H9 (cell line): Measurements from ENCODE around the gene EPO. TPM values are rescaled to one million over a fixed set of nuclear protein-coding genes. Genes with fewer than 3 reads are reported as not detected.

Experiments used
- DNase-seq: peaks from one replicate; pipeline ENCODE4 v3.0.0-alpha.2; 2017
- H2AFZ ChIP-seq: one replicate; pipeline ENCODE4 v1.6.1; 2013; ENCODE audit warnings: mild to moderate bottlenecking, low read length, control low read depth, moderate library complexity
- H2AK5ac ChIP-seq: 2 replicates; pipeline ENCODE4 v1.6.1; 2013; ENCODE audit warnings: low read length, control low read depth, mixed read lengths; ENCODE audit not compliant: insufficient read length
- H2BK120ac ChIP-seq: one replicate; pipeline ENCODE4 v1.6.1; 2013; ENCODE audit warnings: low read depth, mild to moderate bottlenecking, low read length, control low read depth, inconsistent platforms; ENCODE audit not compliant: poor library complexity, severe bottlenecking
- H2BK12ac ChIP-seq: 2 replicates; pipeline ENCODE4 v1.6.1; 2013; ENCODE audit warnings: low read length, control low read depth, mixed read lengths, low read depth; ENCODE audit not compliant: insufficient read length
- H2BK15ac ChIP-seq: 2 replicates; pipeline ENCODE4 v1.6.1; 2013; ENCODE audit warnings: low read depth, low read length, control low read depth
- H2BK20ac ChIP-seq: one replicate; pipeline ENCODE4 v1.6.1; 2013; ENCODE audit warnings: low read depth, mild to moderate bottlenecking, low read length, control low read depth, inconsistent platforms; ENCODE audit not compliant: poor library complexity, severe bottlenecking
- H2BK5ac ChIP-seq: 2 replicates; pipeline ENCODE4 v1.6.1; 2013; ENCODE audit warnings: low read length, control low read depth, mixed read lengths; ENCODE audit not compliant: insufficient read length
- H3K14ac ChIP-seq: 2 replicates; pipeline ENCODE4 v1.6.1; 2013; ENCODE audit warnings: low read length, control low read depth; ENCODE audit not compliant: insufficient read depth
- H3K18ac ChIP-seq: 2 replicates; pipeline ENCODE4 v1.6.1; 2013; ENCODE audit warnings: low read depth, mild to moderate bottlenecking, mixed read lengths, low read length, control low read depth; ENCODE audit not compliant: insufficient read length
- H3K23ac ChIP-seq: 2 replicates; pipeline ENCODE4 v1.6.1; 2013; ENCODE audit warnings: low read length, control low read depth, mixed read lengths, low read depth; ENCODE audit not compliant: insufficient read length
- H3K23me2 ChIP-seq: 2 replicates; pipeline ENCODE4 v1.6.1; 2013; ENCODE audit warnings: low read depth, mild to moderate bottlenecking, mixed read lengths, low read length, control low read depth; ENCODE audit not compliant: insufficient read length, poor library complexity, severe bottlenecking
- H3K27ac ChIP-seq: 2 replicates; pipeline ENCODE4 v1.5.1; 2013; ENCODE audit warnings: low read length, control low read depth, mixed read lengths, low read depth; ENCODE audit not compliant: insufficient read length
- H3K27me3 ChIP-seq: 2 replicates; pipeline ENCODE4 v1.6.1; 2013; ENCODE audit warnings: low read length, control low read depth, inconsistent platforms; ENCODE audit not compliant: insufficient read depth
- H3K4ac ChIP-seq: 2 replicates; pipeline ENCODE4 v1.6.1; 2013; ENCODE audit warnings: low read depth, mild to moderate bottlenecking, control low read depth, inconsistent platforms, low read length, moderate library complexity
- H3K4me1 ChIP-seq: 2 replicates; pipeline ENCODE4 v1.6.1; 2013; ENCODE audit warnings: low read length, control low read depth, inconsistent platforms; ENCODE audit not compliant: insufficient read depth
- H3K4me2 ChIP-seq: 2 replicates; pipeline ENCODE4 v1.6.1; 2013; ENCODE audit warnings: low read length, control low read depth, mixed read lengths; ENCODE audit not compliant: insufficient read length, insufficient read depth
- H3K56ac ChIP-seq: 2 replicates; pipeline ENCODE4 v1.6.1; 2013; ENCODE audit warnings: low read depth, mild to moderate bottlenecking, mixed read lengths, low read length, control low read depth; ENCODE audit not compliant: insufficient read length
- H3K79me1 ChIP-seq: 2 replicates; pipeline ENCODE4 v1.6.1; 2013; ENCODE audit warnings: low read depth, mild to moderate bottlenecking, moderate library complexity, low read length, control low read depth, inconsistent platforms; ENCODE audit not compliant: insufficient read depth, poor library complexity, severe bottlenecking
- H3K79me2 ChIP-seq: 2 replicates; pipeline ENCODE4 v1.6.1; 2013; ENCODE audit warnings: low read length, control low read depth, inconsistent platforms; ENCODE audit not compliant: insufficient read depth
- H3K9ac ChIP-seq: 2 replicates; pipeline ENCODE4 v1.6.1; 2013; ENCODE audit warnings: low read length, control low read depth, mixed read lengths; ENCODE audit not compliant: insufficient read length; ENCODE audit errors: extremely low read depth
- H3K9me3 ChIP-seq: one replicate; pipeline ENCODE4 v1.6.1; 2013; ENCODE audit warnings: low read depth, low read length, inconsistent platforms; ENCODE audit not compliant: control insufficient read depth
- H3T11ph ChIP-seq: one replicate; pipeline ENCODE4 v1.6.1; 2013; ENCODE audit warnings: mild to moderate bottlenecking, low read length, control low read depth, inconsistent platforms
- H4K20me1 ChIP-seq: one replicate; pipeline ENCODE4 v1.6.1; 2013; ENCODE audit not compliant: control insufficient read depth, insufficient read length, insufficient read depth
- H4K5ac ChIP-seq: 2 replicates; pipeline ENCODE4 v1.6.1; 2013; ENCODE audit warnings: low read depth, mild to moderate bottlenecking, mixed read lengths, low read length, control low read depth; ENCODE audit not compliant: insufficient read length
- H4K8ac ChIP-seq: replicated peaks from 2 replicates; pipeline ENCODE4 v1.6.1; 2013; ENCODE audit warnings: low read length, control low read depth, mixed read lengths, low read depth; ENCODE audit not compliant: insufficient read length
- H4K91ac ChIP-seq: 2 replicates; pipeline ENCODE4 v1.6.1; 2013; ENCODE audit warnings: low read depth, mild to moderate bottlenecking, moderate library complexity, mixed read lengths, low read length, control low read depth; ENCODE audit not compliant: insufficient read length
- H3K27ac Mint-ChIP-seq, 3 experiments: 2 replicates in 2 of 3; 3 replicates in 1 of 3; pipeline ENCODE4 v1.8.0; 2020 to 2021; ENCODE audit warnings: mixed read lengths in 3 of 3, mild to moderate bottlenecking in 1 of 3, moderate library complexity in 1 of 3
- H3K27me3 Mint-ChIP-seq: 2 replicates; pipeline ENCODE4 v1.8.0; 2021; ENCODE audit warnings: low read depth, mild to moderate bottlenecking, moderate library complexity, mixed read lengths
- H3K36me3 Mint-ChIP-seq, 3 experiments: 2 replicates in 2 of 3; 3 replicates in 1 of 3; pipeline ENCODE4 v1.8.0; 2020 to 2021; ENCODE audit warnings: low read depth in 3 of 3, mixed read lengths in 3 of 3; ENCODE audit not compliant: insufficient read depth in 1 of 3
- H3K4me1 Mint-ChIP-seq, 2 experiments: 2 replicates each; pipeline ENCODE4 v1.8.0; 2020; ENCODE audit warnings: mixed read lengths in 2 of 2
- H3K4me3 Mint-ChIP-seq, 2 experiments: 2 replicates in 1 of 2; 3 replicates in 1 of 2; pipeline ENCODE4 v1.8.0; 2020 to 2021; ENCODE audit warnings: mild to moderate bottlenecking in 2 of 2, mixed read lengths in 2 of 2, moderate library complexity in 1 of 2
- H3K9me3 Mint-ChIP-seq, 2 experiments: 2 replicates in 1 of 2; 3 replicates in 1 of 2; pipeline ENCODE4 v1.8.0; 2020; ENCODE audit warnings: mild to moderate bottlenecking in 2 of 2, mixed read lengths in 2 of 2, moderate library complexity in 1 of 2
- CTCF ChIP-seq: fragments of 200-600 bp; sonication (generic); conservative IDR thresholded peaks from 3 replicates; pipeline ENCODE4 v1.8.0; 2021; ENCODE audit warnings: antibody characterized with exemption, mild to moderate bottlenecking
- WGBS: extraction: QIAGEN DNeasy Blood & Tissue Kit; methylation state at CpG from one replicate; pipeline ENCODE4 v1.1.7; 2013; ENCODE audit warnings: missing lambda C conversion rate, low lambda C conversion rate, mixed read lengths; ENCODE audit not compliant: insufficient read length; ENCODE audit errors: extremely low coverage; 5-methylcytosine and 5-hydroxymethylcytosine counted together
- total RNA-seq: library from RNA; stranded (reverse); gene quantifications from 2 replicates; pipeline ENCODE4 v1.2.1, GENCODE V29; 2021

The EPO gene
- total RNA-seq, 1 experiment from 2014 or later, result 0.44 TPM

- H3K4me1 Mint-ChIP-seq, result peaks cover 2 to 14% of the 10 kb centered on the region in 2 experiments; a peak in 3 of 4 replicates
- peaks cover 24 to 78% (median 72%) of the 10 kb centered on the region in 3 experiments for H3K36me3 Mint-ChIP-seq
- H3K9me3 ChIP-seq, result no peaks in the 10 kb centered on the region
- H3K27ac ChIP-seq, result no peak overlapping the region
- peaks cover 3% of the 10 kb centered on the region for H3K27me3 Mint-ChIP-seq
- no peak overlapping the region for H3K56ac ChIP-seq
- no peak overlapping the region for H2BK5ac ChIP-seq
- H3K27ac Mint-ChIP-seq, result peak overlapping the region in 2 of 3 experiments; percentile 49 to 81; a peak in 2 of 7 replicates
- H2BK20ac ChIP-seq, result no peak overlapping the region
- H3K79me2 ChIP-seq, result no peaks in the 10 kb centered on the region; the same call in 1 of the 2 replicates
- DNase-seq, result no peak
- no peak overlapping the region for H3K4me2 ChIP-seq
- no peak overlapping the region for H2BK15ac ChIP-seq
- H3K4me3 Mint-ChIP-seq, result no peak overlapping the region
- no peak overlapping the region for H2BK120ac ChIP-seq
- no peaks in the 10 kb centered on the region for H3K23me2 ChIP-seq
- H3K14ac ChIP-seq, result no peak overlapping the region
- no peak overlapping the region for H2BK12ac ChIP-seq
- H4K91ac ChIP-seq, result no peak overlapping the region
- no peak overlapping the region for H2AFZ ChIP-seq
- H3T11ph ChIP-seq, result no peak overlapping the region
- H3K79me1 ChIP-seq, result no peaks in the 10 kb centered on the region
- no peak overlapping the region for H3K23ac ChIP-seq
- no peaks in the 10 kb centered on the region for H3K9me3 Mint-ChIP-seq
- H4K8ac ChIP-seq, result no peak overlapping the region
- H3K9ac ChIP-seq, result no peak overlapping the region
- no peak overlapping the region for H3K18ac ChIP-seq
- TF ChIP-seq CTCF, result no peak
- H3K4ac ChIP-seq, result no peak overlapping the region
- WGBS, result no CpG with 5 or more reads among the region's 28 CpGs
- H3K4me1 ChIP-seq, result no peaks in the 10 kb centered on the region
- no peaks in the 10 kb centered on the region for H3K27me3 ChIP-seq
- no peak overlapping the region for H2AK5ac ChIP-seq
- H4K5ac ChIP-seq, result no peak overlapping the region
- no peaks in the 10 kb centered on the region for H4K20me1 ChIP-seq
These were observed 37.1 kb upstream of the EPO start for GRCh38 chr7:100682991-100683658.
